ENCODE data around the gene UBR2. TPM values are rescaled to one million over a fixed set of nuclear protein-coding genes. Genes with fewer than 3 reads are reported as not detected.

The UBR2 gene
- total and polyA plus RNA-seq, 2 of the 13 experiments (the other 11 are each of a cell fraction or from before 2014, with no cell fraction given): 17.6 to 29.3 TPM

DNA sequence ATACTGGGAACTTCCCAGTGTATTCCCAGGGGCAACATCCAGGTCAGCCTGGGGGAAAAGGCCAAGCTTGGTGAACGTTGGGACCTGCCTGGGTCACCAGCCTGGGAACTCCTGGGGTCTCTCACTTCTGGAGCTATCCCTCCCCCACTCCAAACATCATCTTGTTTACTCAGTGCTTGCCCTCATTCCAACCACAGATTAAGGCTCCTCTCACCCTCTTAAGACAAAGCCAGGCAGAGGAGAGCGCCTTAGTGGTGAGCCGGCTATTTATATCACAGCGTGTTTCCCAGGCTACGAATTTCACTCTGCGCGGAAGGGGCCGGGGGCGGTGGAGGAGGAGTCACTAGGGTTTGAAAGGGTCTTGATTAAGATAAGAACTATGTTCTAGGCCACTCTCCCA, 146.5 kb downstream of the UBR2 start (continued):
- TF ChIP-seq, protein P1, sequence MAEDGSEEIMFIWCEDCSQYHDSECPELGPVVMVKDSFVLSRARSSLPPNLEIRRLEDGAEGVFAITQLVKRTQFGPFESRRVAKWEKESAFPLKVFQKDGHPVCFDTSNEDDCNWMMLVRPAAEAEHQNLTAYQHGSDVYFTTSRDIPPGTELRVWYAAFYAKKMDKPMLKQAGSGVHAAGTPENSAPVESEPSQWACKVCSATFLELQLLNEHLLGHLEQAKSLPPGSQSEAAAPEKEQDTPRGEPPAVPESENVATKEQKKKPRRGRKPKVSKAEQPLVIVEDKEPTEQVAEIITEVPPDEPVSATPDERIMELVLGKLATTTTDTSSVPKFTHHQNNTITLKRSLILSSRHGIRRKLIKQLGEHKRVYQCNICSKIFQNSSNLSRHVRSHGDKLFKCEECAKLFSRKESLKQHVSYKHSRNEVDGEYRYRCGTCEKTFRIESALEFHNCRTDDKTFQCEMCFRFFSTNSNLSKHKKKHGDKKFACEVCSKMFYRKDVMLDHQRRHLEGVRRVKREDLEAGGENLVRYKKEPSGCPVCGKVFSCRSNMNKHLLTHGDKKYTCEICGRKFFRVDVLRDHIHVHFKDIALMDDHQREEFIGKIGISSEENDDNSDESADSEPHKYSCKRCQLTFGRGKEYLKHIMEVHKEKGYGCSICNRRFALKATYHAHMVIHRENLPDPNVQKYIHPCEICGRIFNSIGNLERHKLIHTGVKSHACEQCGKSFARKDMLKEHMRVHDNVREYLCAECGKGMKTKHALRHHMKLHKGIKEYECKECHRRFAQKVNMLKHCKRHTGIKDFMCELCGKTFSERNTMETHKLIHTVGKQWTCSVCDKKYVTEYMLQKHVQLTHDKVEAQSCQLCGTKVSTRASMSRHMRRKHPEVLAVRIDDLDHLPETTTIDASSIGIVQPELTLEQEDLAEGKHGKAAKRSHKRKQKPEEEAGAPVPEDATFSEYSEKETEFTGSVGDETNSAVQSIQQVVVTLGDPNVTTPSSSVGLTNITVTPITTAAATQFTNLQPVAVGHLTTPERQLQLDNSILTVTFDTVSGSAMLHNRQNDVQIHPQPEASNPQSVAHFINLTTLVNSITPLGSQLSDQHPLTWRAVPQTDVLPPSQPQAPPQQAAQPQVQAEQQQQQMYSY (CRISPR knock-in tag; IDR thresholded peaks at IDR 0.05): no peak

DNA sequence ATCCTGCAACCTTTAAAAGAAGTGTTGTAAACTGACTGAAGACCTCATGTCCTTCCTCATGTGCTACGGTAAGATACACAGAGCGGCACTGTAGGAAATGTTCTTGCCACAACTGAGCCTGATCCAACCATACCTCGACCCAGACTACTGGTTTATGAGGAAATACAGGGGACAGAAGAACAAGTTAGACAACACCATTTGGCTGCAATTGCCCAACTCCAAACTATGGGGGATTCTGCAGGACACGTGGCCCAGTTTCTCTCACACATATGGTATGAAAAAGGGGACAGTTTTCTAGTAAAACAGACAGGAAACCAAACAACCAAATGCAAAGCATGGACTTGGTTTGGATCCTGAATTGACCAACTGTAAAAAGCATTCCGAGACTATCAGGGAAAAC, 148.1 kb downstream of the UBR2 start:
- Histone ChIP-seq H3K36me3 (replicated peaks in 1 of 2; ENCODE audit: control insufficient read depth in 1 of 2, insufficient read depth in 2 of 2, low read length in 2 of 2) (no peaks in the 10 kb centered on the region), H2AFZ (ENCODE audit: low read length) (no peak overlapping the region), H4K20me1 (ENCODE audit: insufficient read depth, low read length) (no peaks in the 10 kb centered on the region), H3K9ac (ENCODE audit: insufficient read depth, low read depth, low read length) (no peak overlapping the region), H3K9me3 (ENCODE audit: low read length) (peaks cover 9% of the 10 kb centered on the region), H3K79me2 (ENCODE audit: insufficient read depth, low read length) (no peaks in the 10 kb centered on the region), H3K27ac (ENCODE audit: extremely low read length, insufficient read depth, low read length) (no peak overlapping the region), H3K4me3 (replicated peaks in 1 of 3; ENCODE audit: insufficient read depth in 1 of 3, low read depth in 2 of 3, low read length in 3 of 3) (no peak overlapping the region), H3K4me1 (ENCODE audit: insufficient read depth, low read length) (no peaks in the 10 kb centered on the region), H3K27me3 (ENCODE audit: control insufficient read depth in 1 of 2, insufficient read depth in 2 of 2, low read length in 2 of 2) (peaks cover 0 to 16% of the 10 kb centered on the region in 2 experiments; a peak in 2 of 5 replicates), H3K4me2 (ENCODE audit: low read depth, low read length) (no peak overlapping the region)
- ChIA-PET POLR2A (no interaction called here), CTCF (ENCODE audit: low intra/inter-chr PET ratio, low total read pairs) (no interaction called here)
- WGBS (ENCODE audit: low lambda C conversion rate): 31% methylated on average over 5 of the region's 5 CpGs
- FAIRE-seq (no peak), DNase-seq (ENCODE audit: low spot score) (no peak), ATAC-seq (no peak)
- BruUV-seq (replicated peaks): no TSS peak
- in situ Hi-C loops (cut with HindIII; ENCODE audit: extremely low pct_ligation_motif_present, low pct_unique_long_range_greater_than_20kb) (no loop called here), intact Hi-C loops (cut with micrococcal nuclease; ENCODE audit: unreplicated experiment) (no loop called here)
- TF ChIP-seq AHR (CRISPR knock-in tag; IDR thresholded peaks at IDR 0.05) (no peak), ZNF484 (CRISPR knock-in tag; IDR thresholded peaks at IDR 0.05; ENCODE audit: borderline replicate concordance, low read depth) (peak; percentile 99)
